Measurements from ENCODE around the gene SWAP70.

SWAP70 gene

GRCh38 chr11:9651899-9652748 lies 11.8 kb upstream of the SWAP70 start:
- TF ChIP-seq CTCF (conservative IDR thresholded peaks at IDR 0.05; ENCODE audit: low read depth, low read length): no peak
- no peaks in the 10 kb centered on the region for H4K20me1 ChIP-seq (ENCODE audit: insufficient read depth)
- H2AFZ ChIP-seq (ENCODE audit: low read depth): no peak overlapping the region
- H3K4me3 ChIP-seq (IDR thresholded peaks at IDR 0.05; ENCODE audit: insufficient read depth, low read depth, low read length): no peak overlapping the region
- no peak overlapping the region for H3K27ac ChIP-seq
- no peaks in the 10 kb centered on the region for H3K36me3 ChIP-seq (ENCODE audit: insufficient read depth)
- H3K4me2 ChIP-seq: no peak overlapping the region
- H3K4me1 ChIP-seq (ENCODE audit: low read depth, poor library complexity, severe bottlenecking): no peaks in the 10 kb centered on the region
- H3K27me3 ChIP-seq (ENCODE audit: insufficient read depth, low read depth): no peaks in the 10 kb centered on the region
- H3K9ac ChIP-seq: no peak overlapping the region
- no peaks in the 10 kb centered on the region for H3K79me2 ChIP-seq (ENCODE audit: insufficient read depth, low read depth)

- no peak overlapping the region for H3K4me3 ChIP-seq (IDR thresholded peaks at IDR 0.05; ENCODE audit: insufficient read depth, low read depth, low read length)
- no peaks in the 10 kb centered on the region for H3K4me1 ChIP-seq (ENCODE audit: low read depth, poor library complexity, severe bottlenecking)
- no peak overlapping the region for H3K4me2 ChIP-seq
- H2AFZ ChIP-seq (ENCODE audit: low read depth): no peak overlapping the region
- TF ChIP-seq CTCF (conservative IDR thresholded peaks at IDR 0.05; ENCODE audit: low read depth, low read length): no peak
- no peaks in the 10 kb centered on the region for H3K79me2 ChIP-seq (ENCODE audit: insufficient read depth, low read depth)
- H3K27ac ChIP-seq: no peak overlapping the region
- no peaks in the 10 kb centered on the region for H3K27me3 ChIP-seq (ENCODE audit: insufficient read depth, low read depth)
- no peaks in the 10 kb centered on the region for H3K36me3 ChIP-seq (ENCODE audit: insufficient read depth)
- H3K9ac ChIP-seq: no peak overlapping the region
- no peaks in the 10 kb centered on the region for H4K20me1 ChIP-seq (ENCODE audit: insufficient read depth)
Measured at GRCh38 chr11:9653871-9654270, 10.0 kb upstream of the SWAP70 start.

DNA sequence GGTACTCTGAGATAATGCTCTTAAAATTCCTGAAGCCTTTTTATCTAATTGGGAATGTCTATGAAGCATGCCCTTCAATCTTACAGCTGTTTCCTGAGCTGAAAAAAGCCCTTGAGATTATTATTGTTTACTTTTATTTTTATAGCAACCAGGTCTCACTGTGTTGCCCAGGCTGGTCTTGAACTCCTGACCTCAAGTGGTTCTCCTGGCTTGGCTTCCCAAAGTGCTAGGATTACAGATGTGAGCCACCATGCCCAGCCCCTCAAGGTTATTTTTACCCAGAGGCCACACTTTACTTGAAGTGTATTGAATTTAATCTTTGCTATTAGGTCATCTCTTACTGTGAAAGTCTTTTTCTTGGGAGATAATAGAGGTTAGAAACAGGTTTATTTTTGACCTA lies 7.0 kb upstream of the SWAP70 start:
- no peak overlapping the region for H3K4me2 ChIP-seq
- no peak overlapping the region for H2AFZ ChIP-seq (ENCODE audit: low read depth)
- H3K79me2 ChIP-seq (ENCODE audit: insufficient read depth, low read depth): no peaks in the 10 kb centered on the region
- no peak overlapping the region for H3K27ac ChIP-seq
- H3K36me3 ChIP-seq (ENCODE audit: insufficient read depth): no peaks in the 10 kb centered on the region
- H4K20me1 ChIP-seq (ENCODE audit: insufficient read depth): no peaks in the 10 kb centered on the region
- H3K9ac ChIP-seq: no peak overlapping the region
- H3K27me3 ChIP-seq (ENCODE audit: insufficient read depth, low read depth): no peaks in the 10 kb centered on the region
- no peaks in the 10 kb centered on the region for H3K4me1 ChIP-seq (ENCODE audit: low read depth, poor library complexity, severe bottlenecking)
- TF ChIP-seq CTCF (conservative IDR thresholded peaks at IDR 0.05; ENCODE audit: low read depth, low read length): no peak
- no peak overlapping the region for H3K4me3 ChIP-seq (IDR thresholded peaks at IDR 0.05; ENCODE audit: insufficient read depth, low read depth, low read length)

GRCh38 chr11:9657531-9657930 lies 6.3 kb upstream of the SWAP70 start:
- no peak for TF ChIP-seq CTCF (conservative IDR thresholded peaks at IDR 0.05; ENCODE audit: low read depth, low read length)
- Histone ChIP-seq H3K4me3 (IDR thresholded peaks at IDR 0.05; ENCODE audit: insufficient read depth, low read depth, low read length) (no peak overlapping the region), H3K27ac (no peak overlapping the region), H3K9ac (no peak overlapping the region), H3K4me1 (ENCODE audit: low read depth, poor library complexity, severe bottlenecking) (no peaks in the 10 kb centered on the region), H2AFZ (ENCODE audit: low read depth) (no peak overlapping the region), H3K36me3 (ENCODE audit: insufficient read depth) (no peaks in the 10 kb centered on the region), H3K79me2 (ENCODE audit: insufficient read depth, low read depth) (no peaks in the 10 kb centered on the region), H3K4me2 (no peak overlapping the region), H4K20me1 (ENCODE audit: insufficient read depth) (no peaks in the 10 kb centered on the region), H3K27me3 (ENCODE audit: insufficient read depth, low read depth) (no peaks in the 10 kb centered on the region)

Measured in KMS-11 (cell line).